Gastroesophageal sphincter (tissue), 4 donors: Measurements from ENCODE around the gene CSNK1G1. TPM values are rescaled to one million over a fixed set of nuclear protein-coding genes. Genes with fewer than 3 reads are reported as not detected.

Experiments
- ATAC-seq: fragments of 150-250 bp; one replicate; pipeline ENCODE4 v1.9.1; 2016; ENCODE audit warnings: mild to moderate bottlenecking, moderate library complexity
- H3K27ac ChIP-seq, 4 donors: fragments of 200-600 bp; sonication (generic) in 3 of 4; 1 replicate in 3 of 4; 2 replicates in 1 of 4; pipeline ENCODE4 v1.5.1; 2016 to 2019
- H3K27me3 ChIP-seq: fragments of 200-600 bp; sonication (generic); one replicate; pipeline ENCODE4 v1.5.1; 2019
- H3K36me3 ChIP-seq, 2 donors: fragments of 200-600 bp; sonication (generic); one replicate each; pipeline ENCODE4 v1.5.1; 2019; ENCODE audit warnings: control low read depth in 1 of 2
- H3K4me1 ChIP-seq, 3 donors: fragments of 200-600 bp; sonication (generic); 1 replicate in 2 of 3; 2 replicates in 1 of 3; pipeline ENCODE4 v1.5.1; 2016 to 2019; ENCODE audit warnings: control low read depth in 2 of 3
- H3K4me3 ChIP-seq, 2 donors: fragments of 200-600 bp; sonication (generic); one replicate each; pipeline ENCODE4 v1.5.1; 2019; ENCODE audit warnings: mild to moderate bottlenecking in 1 of 2, moderate library complexity in 1 of 2
- H3K9me3 ChIP-seq, 3 donors: fragments of 200-600 bp; sonication (generic); one replicate each; pipeline ENCODE4 v1.5.1; 2017 to 2019; ENCODE audit warnings: control low read depth in 2 of 3
- EP300 ChIP-seq: sonication (generic); formaldehyde crosslinking; IDR thresholded peaks from one replicate; pipeline ENCODE4 v1.6.1; 2017; ENCODE audit warnings: antibody characterized with exemption, mild to moderate bottlenecking
- POLR2A ChIP-seq, 2 donors: fragments of 450-650 bp; IDR thresholded peaks; one replicate each; pipeline ENCODE4 v1.6.1; 2017; ENCODE audit warnings: antibody characterized with exemption in 2 of 2, mild to moderate bottlenecking in 2 of 2, moderate library complexity in 1 of 2
- POLR2AphosphoS5 ChIP-seq: sonication (generic); formaldehyde crosslinking; IDR thresholded peaks from one replicate; pipeline ENCODE4 v1.6.1; 2017; ENCODE audit warnings: antibody characterized with exemption
- WGBS, 2 donors: methylation state at CpG; one replicate each; pipeline ENCODE4 v1.1.5; 2018; ENCODE audit warnings: low coverage in 1 of 2; 5-methylcytosine and 5-hydroxymethylcytosine counted together
- total RNA-seq, 4 donors: library from RNA; depleted of rRNA; stranded (reverse); fragments of >200 nt; gene quantifications; one replicate each; pipeline ENCODE4 v1.1.0, GENCODE V29; 2016
- TF ChIP-seq, protein P1 (sequence below), 4 experiments: fragments of 200-600 bp in 2 of 4; fragments of 450-650 bp in 2 of 4; sonication (generic) in 1 of 4; IDR thresholded peaks; one replicate each; pipeline ENCODE4 v1.5.1; 2017 to 2019; ENCODE audit warnings: antibody characterized with exemption in 4 of 4, mild to moderate bottlenecking in 2 of 4, moderate library complexity in 2 of 4

The CSNK1G1 gene
- total RNA-seq, 4 donors from 2014 or later: 9.2 to 67.0 (median 11.9) TPM

DNA sequence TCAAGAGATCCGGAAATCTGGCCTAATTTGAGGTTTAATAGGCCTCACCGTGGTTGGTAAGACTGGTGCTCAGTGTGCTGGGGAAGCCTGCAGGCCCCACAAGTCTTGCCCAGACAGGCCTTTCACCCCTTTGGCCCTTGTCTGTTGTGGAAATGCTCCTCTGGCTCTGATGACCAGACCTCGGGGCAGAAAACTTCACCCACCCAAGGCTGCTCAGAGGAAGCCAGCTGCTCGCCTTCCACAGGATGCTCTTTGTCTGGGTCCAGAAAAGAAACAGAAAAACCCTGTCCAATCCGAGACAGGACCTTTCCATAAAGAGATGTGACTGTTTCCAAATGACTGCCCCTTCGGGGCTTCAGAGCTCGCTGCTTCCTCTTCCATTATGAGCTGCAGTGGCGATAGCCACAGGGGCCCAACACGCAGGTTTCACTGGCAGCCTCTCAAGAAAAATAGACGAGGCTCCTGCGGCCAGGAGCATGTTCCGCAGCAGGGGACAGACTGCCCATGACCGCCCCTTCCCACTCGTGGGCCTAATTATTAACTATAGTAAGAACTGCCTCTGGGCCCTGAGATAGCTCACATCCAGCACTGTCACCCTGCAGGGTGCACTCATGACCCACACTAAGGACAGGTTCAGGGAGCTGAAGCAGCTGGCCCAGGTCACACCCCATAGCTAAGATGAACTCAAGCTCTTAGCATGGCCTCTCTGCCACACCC lies 211.2 kb downstream of the CSNK1G1 start:
- Histone ChIP-seq H3K4me3 (no peak overlapping the region), H3K9me3 (no peaks in the 10 kb centered on the region), H3K36me3 (peaks cover 0 to 65% of the 10 kb centered on the region in 2 donors), H3K27ac (no peak overlapping the region), H3K27me3 (no peaks in the 10 kb centered on the region), H3K4me1 (no peaks in the 10 kb centered on the region)
- no peak for ATAC-seq
- TF ChIP-seq, protein P1, sequence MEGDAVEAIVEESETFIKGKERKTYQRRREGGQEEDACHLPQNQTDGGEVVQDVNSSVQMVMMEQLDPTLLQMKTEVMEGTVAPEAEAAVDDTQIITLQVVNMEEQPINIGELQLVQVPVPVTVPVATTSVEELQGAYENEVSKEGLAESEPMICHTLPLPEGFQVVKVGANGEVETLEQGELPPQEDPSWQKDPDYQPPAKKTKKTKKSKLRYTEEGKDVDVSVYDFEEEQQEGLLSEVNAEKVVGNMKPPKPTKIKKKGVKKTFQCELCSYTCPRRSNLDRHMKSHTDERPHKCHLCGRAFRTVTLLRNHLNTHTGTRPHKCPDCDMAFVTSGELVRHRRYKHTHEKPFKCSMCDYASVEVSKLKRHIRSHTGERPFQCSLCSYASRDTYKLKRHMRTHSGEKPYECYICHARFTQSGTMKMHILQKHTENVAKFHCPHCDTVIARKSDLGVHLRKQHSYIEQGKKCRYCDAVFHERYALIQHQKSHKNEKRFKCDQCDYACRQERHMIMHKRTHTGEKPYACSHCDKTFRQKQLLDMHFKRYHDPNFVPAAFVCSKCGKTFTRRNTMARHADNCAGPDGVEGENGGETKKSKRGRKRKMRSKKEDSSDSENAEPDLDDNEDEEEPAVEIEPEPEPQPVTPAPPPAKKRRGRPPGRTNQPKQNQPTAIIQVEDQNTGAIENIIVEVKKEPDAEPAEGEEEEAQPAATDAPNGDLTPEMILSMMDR (IDR thresholded peaks at IDR 0.05): no peak
- TF ChIP-seq POLR2A (IDR thresholded peaks at IDR 0.05): no peak
- no peak for TF ChIP-seq POLR2AphosphoS5
- TF ChIP-seq EP300: no peak
- WGBS, 2 donors: 60 to 76% methylated on average over 3 to 7 of the region's 14 CpGs

DNA sequence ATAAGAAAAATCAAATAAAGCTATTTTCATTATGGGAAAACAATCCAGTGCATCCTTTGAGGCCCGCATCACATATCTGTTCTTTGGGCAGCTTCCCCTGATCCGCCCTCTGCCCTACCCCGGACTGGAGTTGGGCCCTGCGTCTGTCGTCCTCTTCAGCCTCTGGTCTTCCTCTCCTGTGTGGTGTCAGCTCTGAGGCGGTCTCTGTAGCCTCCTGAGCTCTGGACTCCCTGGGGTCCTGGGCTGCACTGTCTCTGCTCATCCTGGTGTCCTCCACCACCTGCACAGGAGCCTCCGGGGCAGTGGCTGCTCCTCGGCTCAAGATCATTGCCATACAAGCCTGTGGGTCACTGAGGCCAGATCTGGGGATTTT lies 211.8 kb downstream of the CSNK1G1 start:
- ATAC-seq: no peak
- Histone ChIP-seq H3K27me3 (no peaks in the 10 kb centered on the region), H3K27ac (no peak overlapping the region), H3K4me3 (no peak overlapping the region), H3K36me3 (peaks cover 0 to 65% of the 10 kb centered on the region in 2 donors), H3K4me1 (no peaks in the 10 kb centered on the region), H3K9me3 (no peaks in the 10 kb centered on the region)
- TF ChIP-seq POLR2AphosphoS5 (no peak), EP300 (no peak), POLR2A (IDR thresholded peaks at IDR 0.05) (no peak)
- TF ChIP-seq, protein P1 (IDR thresholded peaks at IDR 0.05): no peak
- 76 to 84% methylated on average over 5 to 8 of the region's 8 CpGs for WGBS, 2 donors

DNA sequence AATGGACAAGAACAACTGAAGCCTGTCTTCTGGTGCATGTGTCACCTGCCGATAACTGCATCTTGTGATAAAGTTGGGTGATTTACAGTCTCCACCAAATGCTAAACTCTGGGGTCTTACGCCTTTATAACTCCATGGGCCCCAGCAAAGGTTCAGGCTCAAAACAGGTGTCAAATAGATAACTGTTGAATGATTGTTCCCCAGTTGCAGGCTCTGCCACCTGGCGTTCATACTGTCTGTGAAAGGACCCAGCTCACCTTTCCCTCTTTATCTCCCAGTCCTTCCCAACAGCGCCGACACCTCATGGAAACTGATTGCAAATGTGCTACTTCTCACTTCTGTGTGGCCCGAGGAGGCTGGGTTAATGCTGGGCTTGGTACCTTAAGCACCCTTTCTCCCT lies 212.7 kb downstream of the CSNK1G1 start:
- Histone ChIP-seq H3K4me1 (no peaks in the 10 kb centered on the region), H3K36me3 (peaks cover 0 to 72% of the 10 kb centered on the region in 2 donors), H3K27me3 (no peaks in the 10 kb centered on the region), H3K9me3 (no peaks in the 10 kb centered on the region), H3K27ac (no peak overlapping the region), H3K4me3 (no peak overlapping the region)
- 63 to 74% methylated on average over 3 to 5 of the region's 6 CpGs for WGBS, 2 donors
- no peak for TF ChIP-seq POLR2A (IDR thresholded peaks at IDR 0.05)
- no peak for TF ChIP-seq POLR2AphosphoS5
- TF ChIP-seq EP300: no peak
- TF ChIP-seq, protein P1 (IDR thresholded peaks at IDR 0.05): no peak
- ATAC-seq: no peak

DNA sequence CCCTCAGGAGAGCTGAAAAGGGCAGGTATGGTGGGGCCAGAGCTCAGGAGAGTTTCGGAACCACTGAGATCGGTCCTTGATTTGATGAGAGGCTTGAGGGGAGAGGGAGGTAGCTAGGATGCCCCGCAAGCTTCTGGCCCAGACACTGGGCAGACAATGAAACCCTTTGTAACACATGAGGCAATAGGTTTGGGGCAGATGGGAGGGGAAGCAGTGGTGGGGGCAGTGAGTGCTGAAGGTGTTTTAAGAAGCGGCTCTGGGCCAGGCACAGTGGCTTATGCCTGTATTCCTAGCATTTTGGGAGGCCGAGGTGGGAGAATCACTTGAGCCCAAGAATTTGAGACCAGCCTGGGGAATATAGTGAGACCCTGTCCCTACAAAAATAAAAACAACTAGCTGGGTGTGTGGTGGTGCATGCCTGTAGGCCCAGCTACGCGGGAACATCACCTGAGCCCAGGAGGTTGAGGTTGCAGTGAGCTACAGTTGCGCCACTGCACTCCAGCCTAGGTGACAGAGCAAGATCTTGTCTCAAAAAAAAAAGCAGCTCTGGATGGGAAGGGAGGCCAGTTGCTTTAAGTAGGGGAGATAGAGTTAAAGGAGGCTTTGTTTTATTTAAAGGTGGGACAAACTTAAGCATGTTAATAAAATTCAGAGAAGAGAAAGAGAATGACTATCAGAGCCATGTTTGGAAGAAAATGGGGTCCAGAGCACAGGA lies 214.0 kb downstream of the CSNK1G1 start:
- peaks cover 0 to 84% of the 10 kb centered on the region in 2 donors for H3K36me3 ChIP-seq
- H3K27me3 ChIP-seq: no peaks in the 10 kb centered on the region
- WGBS, 2 donors: 94 to 95% methylated on average over 3 to 5 of the region's 8 CpGs
- H3K4me1 ChIP-seq: no peaks in the 10 kb centered on the region
- H3K9me3 ChIP-seq: no peaks in the 10 kb centered on the region
- TF ChIP-seq EP300 (no peak), POLR2AphosphoS5 (no peak), POLR2A (IDR thresholded peaks at IDR 0.05) (no peak)
- TF ChIP-seq, protein P1 (IDR thresholded peaks at IDR 0.05): no peak
- H3K4me3 ChIP-seq: no peak overlapping the region
- H3K27ac ChIP-seq: no peak overlapping the region
- ATAC-seq: no peak
